SK-N-SH (cell line): Measurements from ENCODE around the gene PRDM7. TPM values are rescaled to one million over a fixed set of nuclear protein-coding genes. Genes with fewer than 3 reads are reported as not detected.

Experiments used
- CTCF ChIA-PET: fragments of 300-600, 350-600 bp; formaldehyde crosslinking; extraction: SDS; loops from one replicate; lab custom pipeline; 2021; lab: Yijun Ruan, JAX
- POLR2A ChIA-PET: fragments of 350-600 bp; sonication (Branson Sonifier 250); formaldehyde crosslinking; extraction: SDS; loops from one replicate; lab custom pipeline; 2020; ENCODE audit warnings: antibody characterized with exemption, inconsistent platforms; lab: Yijun Ruan, JAX
- DNase-seq: peaks from one replicate; pipeline ENCODE4 v3.0.0; 2012
- H2AFZ ChIP-seq: fragments of 200-600 bp; sonication (generic); 2 replicates; pipeline ENCODE4 v1.8.1; 2016; ENCODE audit warnings: antibody characterized with exemption, mild to moderate bottlenecking, low read depth
- H3F3A ChIP-seq: fragments of 200-600 bp; sonication (generic); replicated peaks from 2 replicates; pipeline ENCODE3; 2016; ENCODE audit warnings: antibody characterized with exemption, mild to moderate bottlenecking; ENCODE audit not compliant: insufficient read depth
- H3K27ac ChIP-seq, 2 experiments: fragments of 200-500 bp in 1 of 2; fragments of 200-600 bp in 1 of 2; sonication (Bioruptor generic) in 1 of 2; sonication (generic), shearing (Covaris generic) in 1 of 2; 2 replicates each; pipeline versions ENCODE4 v1.5.1 to v1.6.1; 2014 to 2016; ENCODE audit warnings: low read depth in 2 of 2, inconsistent platforms in 1 of 2, low read length in 1 of 2, mild to moderate bottlenecking in 1 of 2, mixed read lengths in 1 of 2
- H3K27me3 ChIP-seq: fragments of 200-600 bp; sonication (generic), shearing (Covaris generic); 2 replicates; pipeline ENCODE4 v1.6.1; 2016; ENCODE audit warnings: mixed run types; ENCODE audit not compliant: insufficient read depth
- H3K36me3 ChIP-seq, 2 experiments: fragments of 200-500 bp in 1 of 2; fragments of 200-600 bp in 1 of 2; sonication (Bioruptor generic) in 1 of 2; sonication (generic) in 1 of 2; replicated peaks in 1 of 2; 2 replicates each; pipeline versions ENCODE3 to v1.5.1; 2014 to 2016; ENCODE audit warnings: low read length in 1 of 2, mild to moderate bottlenecking in 1 of 2; ENCODE audit not compliant: insufficient read depth in 2 of 2, control insufficient read depth in 1 of 2
- H3K4me1 ChIP-seq, 2 experiments: fragments of 200-500 bp in 1 of 2; fragments of 200-600 bp in 1 of 2; sonication (Bioruptor generic) in 1 of 2; sonication (generic), shearing (Covaris generic) in 1 of 2; 2 replicates each; pipeline versions ENCODE4 v1.5.1 to v1.6.1; 2014 to 2016; ENCODE audit warnings: low read depth in 1 of 2, low read length in 1 of 2, mixed run types in 1 of 2; ENCODE audit not compliant: insufficient read depth in 2 of 2, control insufficient read depth in 1 of 2
- H3K4me2 ChIP-seq: fragments of 200-600 bp; sonication (generic), shearing (Covaris generic); 2 replicates; pipeline ENCODE4 v1.6.1; 2017; ENCODE audit warnings: mixed run types
- H3K4me3 ChIP-seq, 2 experiments: fragments of 200-500 bp in 1 of 2; fragments of 200-600 bp in 1 of 2; sonication (Bioruptor generic) in 1 of 2; sonication (generic), shearing (Covaris generic) in 1 of 2; 2 replicates each; pipeline versions ENCODE4 v1.5.1 to v1.8.1; 2014 to 2016; ENCODE audit warnings: low read depth in 2 of 2, inconsistent platforms in 1 of 2, low read length in 1 of 2, mild to moderate bottlenecking in 1 of 2, mixed read lengths in 1 of 2, moderate library complexity in 1 of 2
- H3K79me2 ChIP-seq: fragments of 200-600 bp; sonication (generic); 2 replicates; pipeline ENCODE4 v1.8.1; 2017; ENCODE audit warnings: mild to moderate bottlenecking; ENCODE audit not compliant: insufficient read depth
- H3K9ac ChIP-seq: fragments of 200-600 bp; sonication (generic); 2 replicates; pipeline ENCODE4 v1.6.1; 2017; ENCODE audit warnings: mixed run types
- H3K9me2 ChIP-seq: fragments of 200-600 bp; sonication (generic); 2 replicates; pipeline ENCODE4 v1.6.1; 2017; ENCODE audit warnings: mixed run types
- H3K9me3 ChIP-seq: fragments of 200-600 bp; sonication (generic); 2 replicates; pipeline ENCODE4 v1.6.1; 2017; ENCODE audit warnings: mixed run types, mild to moderate bottlenecking, moderate library complexity
- H4K20me1 ChIP-seq: fragments of 200-600 bp; sonication (generic); 2 replicates; pipeline ENCODE4 v1.6.1; 2017; ENCODE audit warnings: mild to moderate bottlenecking, mixed run types; ENCODE audit not compliant: insufficient read depth
- ELF1 ChIP-seq: IDR thresholded peaks from 2 replicates; pipeline ENCODE4 v1.4.0; 2012
- EP300 ChIP-seq, 2 experiments: IDR thresholded peaks; 2 replicates each; pipeline versions ENCODE4 v1.4.0 to v1.6.1; 2012; ENCODE audit warnings: borderline replicate concordance in 1 of 2, low read depth in 1 of 2, low read length in 1 of 2
- FOSL2 ChIP-seq: IDR thresholded peaks from 2 replicates; pipeline ENCODE4 v1.4.0; 2012; ENCODE audit warnings: low read depth, mild to moderate bottlenecking, moderate library complexity, borderline replicate concordance
- FOXM1 ChIP-seq: IDR thresholded peaks from 2 replicates; pipeline ENCODE4 v1.4.0; 2012; ENCODE audit warnings: low read depth, mild to moderate bottlenecking
- GABPA ChIP-seq: IDR thresholded peaks from 2 replicates; pipeline ENCODE4 v1.4.0; 2012; ENCODE audit warnings: low read depth, mild to moderate bottlenecking
- MEF2A ChIP-seq: IDR thresholded peaks from 2 replicates; pipeline ENCODE4 v1.4.0; 2012; ENCODE audit warnings: low read depth, borderline replicate concordance
- MXI1 ChIP-seq: IDR thresholded peaks from 2 replicates; pipeline ENCODE4 v1.6.1; 2012; ENCODE audit warnings: mild to moderate bottlenecking, low read depth, low read length, improper control_type of control experiment
- POLR2AphosphoS5 ChIP-seq: IDR thresholded peaks from 2 replicates; pipeline ENCODE4 v1.6.1; 2012; ENCODE audit warnings: low read depth, low read length
- RCOR1 ChIP-seq: fragments of 150-350 bp; IDR thresholded peaks from 2 replicates; pipeline ENCODE4 v1.6.1; 2017; ENCODE audit warnings: antibody characterized with exemption, low read length
- RFX5 ChIP-seq: IDR thresholded peaks from 2 replicates; pipeline ENCODE4 v1.6.1; 2012; ENCODE audit warnings: mild to moderate bottlenecking, improper control_type of control experiment, low read length
- TAF1 ChIP-seq: IDR thresholded peaks from 2 replicates; pipeline ENCODE4 v1.6.1; 2012; ENCODE audit warnings: low read depth, mild to moderate bottlenecking, low read length, moderate library complexity, borderline replicate concordance
- WGBS: methylation state at CpG from one replicate; pipeline ENCODE4 v1.1.6; 2017; ENCODE audit warnings: low lambda C conversion rate; 5-methylcytosine and 5-hydroxymethylcytosine counted together
- polyA plus RNA-seq, 3 experiments: library from polyadenylated mRNA; depleted of rRNA; stranded (reverse); fragments of >200 nt; gene quantifications; 2 replicates each; pipeline ENCODE4 v1.2.3, GENCODE V29; 2012
- TF ChIP-seq, protein P1 (sequence below): IDR thresholded peaks from 2 replicates; pipeline ENCODE4 v1.4.0; 2012; ENCODE audit warnings: low read depth, borderline replicate concordance
- TF ChIP-seq, protein P2 (sequence below): IDR thresholded peaks from 2 replicates; pipeline ENCODE4 v1.4.0; 2012; ENCODE audit warnings: low read depth

Gene PRDM7
- polyA plus RNA-seq, 1 of the 3 experiments (the other 2 are of a cell fraction), result not detected

DNA sequence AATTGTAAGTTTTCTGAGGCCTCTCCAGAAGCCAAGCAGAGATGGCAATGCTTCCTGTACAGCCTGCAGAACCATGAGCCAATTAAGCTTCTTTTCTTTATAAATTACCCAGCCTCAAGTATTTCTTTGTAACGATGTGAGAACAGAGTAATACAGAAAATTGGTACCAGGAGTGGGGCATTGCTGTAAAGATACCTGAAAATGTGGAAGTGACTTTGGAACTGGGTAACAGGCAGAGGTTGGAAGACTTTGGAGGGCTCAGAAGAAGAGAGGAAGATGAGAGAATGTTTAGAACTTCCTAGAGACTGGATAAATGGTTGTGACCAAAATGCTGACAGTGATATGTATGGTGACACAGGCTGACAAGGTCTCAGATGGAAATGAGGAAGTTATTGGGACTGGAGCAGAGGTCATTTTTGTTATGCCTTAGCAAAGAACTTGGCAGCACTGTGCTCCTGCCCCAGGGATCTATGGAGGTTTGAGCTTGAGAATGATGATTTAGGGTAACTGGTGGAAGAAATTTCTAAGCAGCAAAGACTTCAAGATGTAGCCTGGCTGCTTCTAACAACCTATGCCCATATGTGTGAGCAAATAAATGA is 23.1 kb downstream of the PRDM7 start:
- no peaks in the 10 kb centered on the region for H3K27me3 ChIP-seq
- no peak for DNase-seq
- H3F3A ChIP-seq, result no peaks in the 10 kb centered on the region
- H3K79me2 ChIP-seq, result no peaks in the 10 kb centered on the region
- no peak overlapping the region for H3K9ac ChIP-seq
- TF ChIP-seq MEF2A (no peak), ELF1 (no peak), GABPA (no peak), MXI1 (no peak), RFX5 (no peak), FOXM1 (no peak), EP300 (IDR thresholded peaks at IDR 0.05; ENCODE audit: borderline replicate concordance in 1 of 2, low read depth in 1 of 2, low read length in 1 of 2) (no peak)
- TF ChIP-seq, protein P1, sequence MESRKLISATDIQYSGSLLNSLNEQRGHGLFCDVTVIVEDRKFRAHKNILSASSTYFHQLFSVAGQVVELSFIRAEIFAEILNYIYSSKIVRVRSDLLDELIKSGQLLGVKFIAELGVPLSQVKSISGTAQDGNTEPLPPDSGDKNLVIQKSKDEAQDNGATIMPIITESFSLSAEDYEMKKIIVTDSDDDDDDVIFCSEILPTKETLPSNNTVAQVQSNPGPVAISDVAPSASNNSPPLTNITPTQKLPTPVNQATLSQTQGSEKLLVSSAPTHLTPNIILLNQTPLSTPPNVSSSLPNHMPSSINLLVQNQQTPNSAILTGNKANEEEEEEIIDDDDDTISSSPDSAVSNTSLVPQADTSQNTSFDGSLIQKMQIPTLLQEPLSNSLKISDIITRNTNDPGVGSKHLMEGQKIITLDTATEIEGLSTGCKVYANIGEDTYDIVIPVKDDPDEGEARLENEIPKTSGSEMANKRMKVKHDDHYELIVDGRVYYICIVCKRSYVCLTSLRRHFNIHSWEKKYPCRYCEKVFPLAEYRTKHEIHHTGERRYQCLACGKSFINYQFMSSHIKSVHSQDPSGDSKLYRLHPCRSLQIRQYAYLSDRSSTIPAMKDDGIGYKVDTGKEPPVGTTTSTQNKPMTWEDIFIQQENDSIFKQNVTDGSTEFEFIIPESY, result no peak
- POLR2A ChIA-PET, result no interaction called here
- H3K4me2 ChIP-seq, result no peak overlapping the region
- H3K4me1 ChIP-seq, result no peaks in the 10 kb centered on the region
- H3K9me3 ChIP-seq, result peaks cover 6% of the 10 kb centered on the region; the same call in 1 of the 2 replicates
- H3K4me3 ChIP-seq, result no peak overlapping the region
- CTCF ChIA-PET, result interaction anchor here (1.5 to 3.1 kb wide), 2 partner anchors 16 to 27 kb away, joined by 4 to 16 read pairs; no protein-coding TSS in a partner anchor
- H3K27ac ChIP-seq, result no peak overlapping the region
- H3K9me2 ChIP-seq, result no peaks in the 10 kb centered on the region
- no peaks in the 10 kb centered on the region for H4K20me1 ChIP-seq
- H2AFZ ChIP-seq, result no peak overlapping the region
- WGBS, result 9% methylated on average over 1 of the region's 1 CpG
- no peaks in the 10 kb centered on the region for H3K36me3 ChIP-seq

DNA sequence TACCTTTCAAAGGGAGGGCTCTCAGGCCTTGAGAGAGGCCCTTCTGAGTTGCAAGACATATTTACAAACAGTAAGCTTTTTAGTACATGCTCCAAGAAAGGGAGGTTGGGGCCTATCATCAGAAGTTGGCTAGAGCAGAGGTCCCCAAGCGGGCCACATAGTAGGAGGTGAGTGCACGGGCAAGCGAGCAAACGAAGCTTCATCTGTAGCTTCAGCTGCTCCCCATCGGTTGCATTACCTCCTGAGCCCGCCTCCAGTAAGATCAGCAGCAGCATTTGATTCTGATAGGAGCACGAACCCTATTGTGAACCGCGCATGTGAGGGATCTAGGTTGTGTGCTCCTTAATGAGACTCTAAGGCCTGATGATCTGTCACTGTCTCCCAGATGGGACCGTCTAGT is 26.2 kb downstream of the PRDM7 start:
- CTCF ChIA-PET, result interaction anchor here (1.4 kb wide), 1 partner anchor 31 kb away, joined by 5 read pairs; no protein-coding TSS in a partner anchor

More for the DNA sequence above, 26.2 kb downstream of the PRDM7 start:
- H4K20me1 ChIP-seq, result no peaks in the 10 kb centered on the region
- H3K9me2 ChIP-seq, result no peaks in the 10 kb centered on the region
- no peaks in the 10 kb centered on the region for H3K27me3 ChIP-seq
- H3K4me1 ChIP-seq, result peaks cover 12 to 16% of the 10 kb centered on the region in 2 experiments; a peak in 3 of 4 replicates
- H3K9ac ChIP-seq, result no peak overlapping the region
- peaks cover 6% of the 10 kb centered on the region; the same call in 1 of the 2 replicates for H3K9me3 ChIP-seq
- no peaks in the 10 kb centered on the region for H3K36me3 ChIP-seq
- TF ChIP-seq RCOR1 (no peak), ELF1 (no peak), FOSL2 (no peak), RFX5 (no peak), TAF1 (no peak), MXI1 (no peak), POLR2AphosphoS5 (no peak)
- TF ChIP-seq, protein P1, result no peak
- TF ChIP-seq, protein P2, sequence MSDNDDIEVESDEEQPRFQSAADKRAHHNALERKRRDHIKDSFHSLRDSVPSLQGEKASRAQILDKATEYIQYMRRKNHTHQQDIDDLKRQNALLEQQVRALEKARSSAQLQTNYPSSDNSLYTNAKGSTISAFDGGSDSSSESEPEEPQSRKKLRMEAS, result no peak
- POLR2A ChIA-PET, result no interaction called here
- 79% methylated on average over 10 of the region's 10 CpGs for WGBS
- no peak overlapping the region for H3K4me2 ChIP-seq
- no peak for DNase-seq
- peaks cover 5% of the 10 kb centered on the region for H3F3A ChIP-seq
- no peak overlapping the region for H2AFZ ChIP-seq
- no peak overlapping the region for H3K27ac ChIP-seq
- H3K4me3 ChIP-seq, result no peak overlapping the region
- no peaks in the 10 kb centered on the region for H3K79me2 ChIP-seq
